Ovary (tissue), 9 donors: ENCODE data around the gene GRAMD2A. TPM values are rescaled to one million over a fixed set of nuclear protein-coding genes. Genes with fewer than 3 reads are reported as not detected.

Experiments
- DNase-seq, 5 donors: peaks; one replicate each; pipeline ENCODE4 v3.0.0-alpha.2; 2019 to 2020
- H3K27ac ChIP-seq, 2 donors: fragments of 200-600 bp; one replicate each; pipeline versions ENCODE4 v1.5.1 to v1.8.0; 2019 to 2022
- H3K27me3 ChIP-seq: fragments of 200-600 bp; one replicate; pipeline ENCODE4 v1.8.0; 2022
- H3K36me3 ChIP-seq: fragments of 200-600 bp; sonication (generic); one replicate; pipeline ENCODE4 v1.5.1; 2019
- H3K4me1 ChIP-seq: one replicate; pipeline ENCODE4 v1.8.1; 2013; ENCODE audit warnings: mild to moderate bottlenecking, moderate library complexity; ENCODE audit not compliant: insufficient read depth
- H3K4me3 ChIP-seq: fragments of 200-600 bp; sonication (generic); one replicate; pipeline ENCODE4 v1.5.1; 2017
- H3K9me3 ChIP-seq, 2 donors: fragments of 200-600 bp in 1 of 2; sonication (generic) in 1 of 2; one replicate each; pipeline versions ENCODE4 v1.5.1 to v1.8.1; 2013 to 2019; ENCODE audit warnings: mild to moderate bottlenecking in 1 of 2, moderate library complexity in 1 of 2
- EP300 ChIP-seq: sonication (generic); formaldehyde crosslinking; IDR thresholded peaks from one replicate; pipeline ENCODE4 v1.6.1; 2017; ENCODE audit warnings: antibody characterized with exemption
- POLR2A ChIP-seq: fragments of 450-650 bp; IDR thresholded peaks from one replicate; pipeline ENCODE4 v1.6.1; 2017; ENCODE audit warnings: antibody characterized with exemption, mild to moderate bottlenecking, moderate library complexity
- WGBS, 3 donors: extraction: QIAGEN DNeasy Blood & Tissue Kit in 1 of 3; methylation state at CpG; one replicate each; pipeline versions ENCODE4 v1.1.5 to v1.1.7; 2013 to 2017; 5-methylcytosine and 5-hydroxymethylcytosine counted together
- intact Hi-C, 4 donors: fragments of 100-400 bp; cut with DNase I; formaldehyde crosslinking; loops; one replicate each; pipeline versions ENCODE4 v1.11.0 to v1.15.1; 2022 to 2023
- polyA plus RNA-seq, 2 donors: library from polyadenylated mRNA; stranded (reverse); fragments of 200-250 nt in 1 of 2; fragments of 350-450 nt in 1 of 2; fragmentation: Illumina TruSeq in 1 of 2; extraction: RNeasy Lipid Tissue Mini Kit (QIAGEN cat#74804) in 1 of 2; gene quantifications; one replicate each; pipeline ENCODE4 v1.2.3, GENCODE V29; 2013 to 2014
- total RNA-seq, 7 donors: library from RNA; depleted of rRNA in 2 of 7; stranded (reverse); fragments of >200 nt in 2 of 7; fragmentation: NEBNext Ultra II Directional in 3 of 7; extraction: Animal tissue kit (Norgen Biotek cat#: 25700) in 3 of 7; gene quantifications; one replicate each; pipeline versions ENCODE4 v1.1.0 to v1.2.4, GENCODE V29; 2016 to 2023
- TF ChIP-seq, protein P1 (sequence below), 3 donors: fragments of 450-650 bp in 2 of 3; fragments of 200-600 bp in 1 of 3; IDR thresholded peaks; one replicate each; pipeline versions ENCODE4 v1.5.1 to v1.8.0; 2016 to 2022; ENCODE audit warnings: antibody characterized with exemption in 3 of 3, mild to moderate bottlenecking in 1 of 3
- donor health status: DM: no; HTN: no; CAD: no; lungs with moderate emphysema.
- donor health status: DM: no; HTN: no; CAD: no.
- donor health status: Bipolar disorder and iron deficiency.
- donor health status: DM: yes; HTN: yes; CAD: no.
- donor health status: DM: no; HTN: no; CAD: no.
- donor health status: DM: yes; HTN: yes; CAD: no.

Gene GRAMD2A
- total and polyA plus RNA-seq, 9 donors: 0.08 to 8.5 (median 1.4) TPM

GRCh38 chr15:72113347-72114031 lies 84.1 kb downstream of the GRAMD2A start:
- Histone ChIP-seq H3K4me3 (no peak overlapping the region), H3K4me1 (no peaks in the 10 kb centered on the region), H3K36me3 (no peaks in the 10 kb centered on the region), H3K9me3 (no peaks in the 10 kb centered on the region), H3K27me3 (no peaks in the 10 kb centered on the region), H3K27ac (no peak overlapping the region)
- 80 to 82% (median 80%) methylated on average over 4 of the region's 4 CpGs for WGBS, 3 donors
- intact Hi-C loops: no loop called here
- DNase-seq: no peak
- no peak for TF ChIP-seq EP300
- TF ChIP-seq, protein P1, sequence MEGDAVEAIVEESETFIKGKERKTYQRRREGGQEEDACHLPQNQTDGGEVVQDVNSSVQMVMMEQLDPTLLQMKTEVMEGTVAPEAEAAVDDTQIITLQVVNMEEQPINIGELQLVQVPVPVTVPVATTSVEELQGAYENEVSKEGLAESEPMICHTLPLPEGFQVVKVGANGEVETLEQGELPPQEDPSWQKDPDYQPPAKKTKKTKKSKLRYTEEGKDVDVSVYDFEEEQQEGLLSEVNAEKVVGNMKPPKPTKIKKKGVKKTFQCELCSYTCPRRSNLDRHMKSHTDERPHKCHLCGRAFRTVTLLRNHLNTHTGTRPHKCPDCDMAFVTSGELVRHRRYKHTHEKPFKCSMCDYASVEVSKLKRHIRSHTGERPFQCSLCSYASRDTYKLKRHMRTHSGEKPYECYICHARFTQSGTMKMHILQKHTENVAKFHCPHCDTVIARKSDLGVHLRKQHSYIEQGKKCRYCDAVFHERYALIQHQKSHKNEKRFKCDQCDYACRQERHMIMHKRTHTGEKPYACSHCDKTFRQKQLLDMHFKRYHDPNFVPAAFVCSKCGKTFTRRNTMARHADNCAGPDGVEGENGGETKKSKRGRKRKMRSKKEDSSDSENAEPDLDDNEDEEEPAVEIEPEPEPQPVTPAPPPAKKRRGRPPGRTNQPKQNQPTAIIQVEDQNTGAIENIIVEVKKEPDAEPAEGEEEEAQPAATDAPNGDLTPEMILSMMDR (IDR thresholded peaks at IDR 0.05): no peak
- TF ChIP-seq POLR2A: no peak

DNA sequence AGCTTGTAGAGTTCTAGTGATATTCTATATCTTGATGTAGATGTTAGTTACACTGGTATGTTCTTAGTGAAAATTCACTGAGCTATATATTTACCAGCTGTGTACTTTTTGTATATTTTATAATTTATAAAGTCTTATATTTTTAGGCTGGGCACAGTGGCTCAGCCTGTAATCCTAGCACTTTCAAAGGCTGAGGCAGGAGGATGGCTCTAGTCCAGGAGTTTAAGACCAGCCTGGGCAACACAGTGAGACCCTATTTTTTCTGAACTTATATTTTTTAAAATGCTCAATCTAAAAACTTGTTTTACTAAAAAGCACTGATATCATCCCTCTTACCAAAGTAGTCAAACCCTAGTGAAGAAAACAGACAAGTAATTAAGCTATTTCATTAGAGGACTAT lies 84.8 kb downstream of the GRAMD2A start:
- H3K9me3 ChIP-seq: no peaks in the 10 kb centered on the region
- H3K27me3 ChIP-seq: no peaks in the 10 kb centered on the region
- DNase-seq: no peak
- no peaks in the 10 kb centered on the region for H3K4me1 ChIP-seq
- intact Hi-C loops: no loop called here
- H3K4me3 ChIP-seq: no peak overlapping the region
- no peak for TF ChIP-seq POLR2A
- TF ChIP-seq, protein P1 (IDR thresholded peaks at IDR 0.05): no peak
- TF ChIP-seq EP300: no peak
- no peaks in the 10 kb centered on the region for H3K36me3 ChIP-seq
- no peak overlapping the region for H3K27ac ChIP-seq

DNA sequence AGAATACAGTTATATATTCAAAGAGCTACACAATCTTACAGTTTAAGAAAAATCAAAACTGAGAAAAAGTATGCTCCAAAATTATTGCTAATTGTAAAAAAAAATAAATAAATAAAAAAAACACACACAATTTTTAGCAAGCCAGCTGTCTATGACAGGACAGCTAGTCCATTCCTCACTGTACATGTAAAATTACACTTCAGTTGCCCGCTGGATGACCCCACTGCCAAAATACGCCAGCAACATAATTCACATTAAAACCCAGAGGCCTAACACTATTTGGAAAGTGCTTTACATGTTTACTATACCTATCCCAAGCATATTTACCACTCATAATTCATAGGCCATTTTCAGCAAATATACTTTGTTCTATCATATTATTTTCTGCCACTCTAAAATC lies 85.5 kb downstream of the GRAMD2A start:
- WGBS, 3 donors: 25 to 53% (median 36%) methylated on average over 2 of the region's 2 CpGs
- Histone ChIP-seq H3K27me3 (no peaks in the 10 kb centered on the region), H3K4me1 (no peaks in the 10 kb centered on the region), H3K9me3 (no peaks in the 10 kb centered on the region), H3K36me3 (no peaks in the 10 kb centered on the region), H3K27ac (no peak overlapping the region), H3K4me3 (no peak overlapping the region)
- intact Hi-C loops: no loop called here
- DNase-seq: no peak
- TF ChIP-seq POLR2A (no peak), EP300 (no peak)
- TF ChIP-seq, protein P1 (IDR thresholded peaks at IDR 0.05): no peak

- Histone ChIP-seq H3K27ac (no peak overlapping the region), H3K4me3 (no peak overlapping the region), H3K9me3 (no peaks in the 10 kb centered on the region), H3K36me3 (no peaks in the 10 kb centered on the region), H3K4me1 (no peaks in the 10 kb centered on the region), H3K27me3 (no peaks in the 10 kb centered on the region)
- intact Hi-C loops: no loop called here
- TF ChIP-seq EP300 (no peak), POLR2A (no peak)
- TF ChIP-seq, protein P1 (IDR thresholded peaks at IDR 0.05): no peak
- WGBS, 3 donors: 90 to 97% (median 95%) methylated on average over 3 of the region's 3 CpGs
- no peak for DNase-seq
These were observed 87.2 kb downstream of the GRAMD2A start for GRCh38 chr15:72110355-72110754.

Other genes starting within 250 kb of the GRAMD2A start
- 10 to 100 TPM; 38.0 to 71.6 (median 58.8) TPM for gene MYO9A, start 79.6 kb downstream of the GRAMD2A start, total RNA-seq
- gene MYO9A, start 79.6 kb downstream of the GRAMD2A start, polyA plus RNA-seq: 10 to 100 TPM in 1 of 2 donors, 1 to 10 TPM in 1; 8.1 to 18.2 TPM
- gene SENP8, start 79.4 kb downstream of the GRAMD2A start, total RNA-seq: 1 to 10 TPM in 6 of 7 donors, under 1 TPM in 1; 0.72 to 5.4 (median 3.2) TPM
- gene SENP8, start 79.4 kb downstream of the GRAMD2A start, polyA plus RNA-seq: 1 to 10 TPM; 1.7 to 4.4 TPM
- gene PKM, start 33.4 kb upstream of the GRAMD2A start, total RNA-seq: 100 to 1,000 TPM; 128 to 385 (median 291) TPM
- 100 to 1,000 TPM; 135 to 692 TPM for gene PKM, start 33.4 kb upstream of the GRAMD2A start, polyA plus RNA-seq
- 10 to 100 TPM; 44.5 to 97.4 (median 70.0) TPM for gene PARP6, start 74.8 kb upstream of the GRAMD2A start, total RNA-seq
- gene PARP6, start 74.8 kb upstream of the GRAMD2A start, polyA plus RNA-seq: 10 to 100 TPM; 51.5 to 73.3 TPM
- gene CELF6, start 122.4 kb upstream of the GRAMD2A start, total RNA-seq: 1 to 10 TPM; 3.4 to 8.5 (median 4.7) TPM
- 1 to 10 TPM; 3.2 to 7.1 TPM for gene CELF6, start 122.4 kb upstream of the GRAMD2A start, polyA plus RNA-seq
- gene HEXA, start 178.2 kb upstream of the GRAMD2A start, total RNA-seq: 100 to 1,000 TPM in 1 of 7 donors, 10 to 100 TPM in 6; 42.4 to 122 (median 71.0) TPM
- gene HEXA, start 178.2 kb upstream of the GRAMD2A start, polyA plus RNA-seq: 100 to 1,000 TPM in 1 of 2 donors, 10 to 100 TPM in 1; 77.7 to 166 TPM
- gene TMEM202, start 200.5 kb upstream of the GRAMD2A start, total RNA-seq: not detected
- not detected for gene TMEM202, start 200.5 kb upstream of the GRAMD2A start, polyA plus RNA-seq